Astrocyte of the spinal cord (primary cell): ENCODE measurements around the gene LCE7A.
A peak's percentile ranks its signal among the peaks of the same experiment; 100 is the strongest.

ENCODE experiments used
- DNase-seq: peaks from one replicate; pipeline ENCODE4 v3.0.0; 2011; ENCODE audit warnings: low read depth, low spot score
- H3K4me3 ChIP-seq: 2 replicates; pipeline ENCODE4 v1.5.1; 2011; ENCODE audit warnings: low read depth, mild to moderate bottlenecking, low read length, moderate library complexity
- in situ Hi-C: cut with HindIII; loops from 2 replicates; pipeline ENCODE4 v1.10.0; 2017; ENCODE audit warnings: low sequenced_read_pairs
- TF ChIP-seq, protein P1 (sequence below): IDR thresholded peaks from 2 replicates; pipeline ENCODE4 v1.5.1; 2012; ENCODE audit warnings: low read depth, mild to moderate bottlenecking, low read length, inconsistent platforms

LCE7A gene

GRCh38 chr1:152884966-152885624 lies 25.3 kb downstream of the LCE7A start:
- DNase-seq, result peak; percentile 81
- in situ Hi-C loops, result no loop called here
- H3K4me3 ChIP-seq, result no peak overlapping the region
- TF ChIP-seq, protein P1, sequence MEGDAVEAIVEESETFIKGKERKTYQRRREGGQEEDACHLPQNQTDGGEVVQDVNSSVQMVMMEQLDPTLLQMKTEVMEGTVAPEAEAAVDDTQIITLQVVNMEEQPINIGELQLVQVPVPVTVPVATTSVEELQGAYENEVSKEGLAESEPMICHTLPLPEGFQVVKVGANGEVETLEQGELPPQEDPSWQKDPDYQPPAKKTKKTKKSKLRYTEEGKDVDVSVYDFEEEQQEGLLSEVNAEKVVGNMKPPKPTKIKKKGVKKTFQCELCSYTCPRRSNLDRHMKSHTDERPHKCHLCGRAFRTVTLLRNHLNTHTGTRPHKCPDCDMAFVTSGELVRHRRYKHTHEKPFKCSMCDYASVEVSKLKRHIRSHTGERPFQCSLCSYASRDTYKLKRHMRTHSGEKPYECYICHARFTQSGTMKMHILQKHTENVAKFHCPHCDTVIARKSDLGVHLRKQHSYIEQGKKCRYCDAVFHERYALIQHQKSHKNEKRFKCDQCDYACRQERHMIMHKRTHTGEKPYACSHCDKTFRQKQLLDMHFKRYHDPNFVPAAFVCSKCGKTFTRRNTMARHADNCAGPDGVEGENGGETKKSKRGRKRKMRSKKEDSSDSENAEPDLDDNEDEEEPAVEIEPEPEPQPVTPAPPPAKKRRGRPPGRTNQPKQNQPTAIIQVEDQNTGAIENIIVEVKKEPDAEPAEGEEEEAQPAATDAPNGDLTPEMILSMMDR, result no peak

GRCh38 chr1:152886085-152886484 lies 26.3 kb downstream of the LCE7A start:
- in situ Hi-C loops, result no loop called here
- DNase-seq, result peak; percentile 35
- no peak overlapping the region for H3K4me3 ChIP-seq
- TF ChIP-seq, protein P1, result no peak

DNA sequence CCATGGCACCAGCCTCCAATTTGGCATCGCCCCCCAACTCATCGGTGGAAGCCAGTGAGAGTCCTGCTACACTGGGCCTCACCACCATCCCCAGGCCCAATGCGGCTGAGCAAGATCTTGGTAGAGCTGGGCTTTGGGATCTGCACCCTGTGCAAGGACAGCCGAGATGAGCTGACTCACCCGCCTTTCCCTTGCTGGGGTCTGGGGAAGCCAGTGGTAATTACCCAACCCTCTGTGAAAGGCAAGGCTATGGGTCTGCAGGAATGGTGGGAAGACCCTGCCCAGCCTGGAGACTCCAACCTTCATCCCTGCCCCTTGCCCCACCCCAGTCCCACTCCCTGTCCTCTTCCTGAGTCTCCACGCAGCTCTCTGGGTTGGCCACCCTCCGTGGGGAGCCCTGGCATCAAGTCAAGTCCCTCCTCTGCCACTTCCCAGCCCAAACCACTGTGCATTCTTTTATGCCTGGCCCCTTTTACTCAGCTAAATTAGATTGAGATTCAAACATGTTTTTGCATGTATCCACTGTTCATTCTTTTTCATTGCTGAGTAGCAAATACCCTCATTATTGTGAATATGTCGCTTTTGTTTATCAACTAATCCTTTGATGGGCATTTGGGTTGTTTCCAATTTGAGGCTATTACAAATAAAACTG lies 27.1 kb downstream of the LCE7A start:
- TF ChIP-seq, protein P1, result no peak
- in situ Hi-C loops, result no loop called here
- no peak overlapping the region for H3K4me3 ChIP-seq
- no peak for DNase-seq

GRCh38 chr1:152888126-152888525 lies 28.3 kb downstream of the LCE7A start:
- TF ChIP-seq, protein P1, result no peak
- DNase-seq, result no peak
- in situ Hi-C loops, result no loop called here
- H3K4me3 ChIP-seq, result no peak overlapping the region

DNA sequence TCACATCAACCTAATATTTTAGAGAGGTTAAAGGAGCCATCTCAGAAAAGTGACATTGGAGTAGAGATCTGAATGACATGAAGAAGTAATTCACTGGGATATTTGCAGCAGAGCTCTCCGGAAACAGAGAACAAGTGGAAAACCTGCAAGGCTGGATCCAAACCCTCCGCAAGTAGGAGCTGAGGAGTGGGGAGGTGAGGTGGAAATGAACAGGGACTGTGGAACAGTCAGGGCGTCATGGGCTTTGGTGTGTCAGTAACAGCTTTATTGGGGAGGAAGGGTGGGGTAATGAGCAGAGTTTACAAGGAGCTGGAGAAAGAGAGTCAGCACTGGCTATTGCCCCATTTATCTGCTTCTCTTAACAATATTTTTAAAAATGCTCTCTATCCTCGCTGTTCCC lies 39.2 kb downstream of the LCE7A start:
- no peak overlapping the region for H3K4me3 ChIP-seq
- no peak for DNase-seq
- in situ Hi-C loops, result no loop called here
- TF ChIP-seq, protein P1, result no peak

GRCh38 chr1:152899883-152900282 lies 40.1 kb downstream of the LCE7A start:
- in situ Hi-C loops, result no loop called here
- DNase-seq, result no peak
- TF ChIP-seq, protein P1, result no peak

More at GRCh38 chr1:152899883-152900282, 40.1 kb downstream of the LCE7A start:
- H3K4me3 ChIP-seq, result no peak overlapping the region
